Ecto neural progenitor cell (in vitro differentiated cells): ENCODE data around the gene DOCK8.
"Not testable (repeated sequence)": the region's sequence is repeated elsewhere in the genome, so short reads cannot be mapped to it uniquely, and the experiment has no call there.

Experiments
- DNase-seq: peaks from one replicate; pipeline ENCODE4 v3.0.0-alpha.2; 2018; ENCODE audit warnings: low spot score

The DOCK8 gene

DNA sequence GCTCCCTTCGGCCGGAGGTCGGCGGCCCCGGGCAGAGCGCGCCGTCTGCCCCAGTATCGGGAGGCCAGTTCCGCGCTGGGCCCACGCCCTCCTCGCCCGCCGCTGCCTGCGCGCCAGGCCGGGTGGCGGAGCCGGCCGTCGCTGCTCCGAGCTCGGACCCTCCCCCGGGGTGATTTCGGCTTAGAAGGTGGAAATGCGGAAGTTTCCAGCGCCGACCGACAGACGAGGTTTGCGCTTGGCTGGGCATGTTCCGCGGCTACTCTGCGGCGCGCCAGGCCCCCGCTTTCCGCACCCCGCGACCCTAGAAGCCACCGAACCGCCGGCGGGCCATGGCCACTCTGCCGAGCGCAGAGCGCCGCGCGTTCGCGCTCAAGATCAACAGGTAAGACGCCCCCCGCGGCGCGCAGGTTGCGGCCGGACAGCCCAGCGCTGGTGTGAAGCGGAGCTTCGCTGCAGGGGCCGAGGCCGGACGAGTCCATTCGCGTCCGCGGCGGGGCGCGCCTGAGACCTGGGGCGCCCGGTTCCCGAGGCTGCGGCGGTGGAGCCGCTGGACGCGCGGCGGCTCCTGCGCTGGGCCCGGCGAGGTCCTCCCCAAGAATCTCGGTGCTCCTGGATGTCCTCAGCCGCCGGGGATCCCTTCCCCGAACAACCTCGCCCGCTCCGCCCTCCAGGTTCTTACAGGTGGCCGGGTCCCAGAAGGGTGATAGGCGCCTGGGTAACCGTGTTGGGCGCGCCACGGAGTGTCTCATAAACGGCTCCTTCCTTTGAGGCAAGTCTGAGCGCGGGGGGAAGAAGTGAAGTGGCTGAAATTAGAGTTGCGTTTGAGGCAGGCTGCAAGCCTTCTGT lies at the start of gene DOCK8:
DOCK8 (plus strand) TSS at position 218 of the 846 bp plus-strand sequence; CDS start at position 330, 112 bp downstream.
- DNase-seq, result peak; percentile 86

GRCh38 chr9:169757-170156 lies 44.9 kb upstream of the DOCK8 start:
- not testable (repeated sequence) for DNase-seq

DNA sequence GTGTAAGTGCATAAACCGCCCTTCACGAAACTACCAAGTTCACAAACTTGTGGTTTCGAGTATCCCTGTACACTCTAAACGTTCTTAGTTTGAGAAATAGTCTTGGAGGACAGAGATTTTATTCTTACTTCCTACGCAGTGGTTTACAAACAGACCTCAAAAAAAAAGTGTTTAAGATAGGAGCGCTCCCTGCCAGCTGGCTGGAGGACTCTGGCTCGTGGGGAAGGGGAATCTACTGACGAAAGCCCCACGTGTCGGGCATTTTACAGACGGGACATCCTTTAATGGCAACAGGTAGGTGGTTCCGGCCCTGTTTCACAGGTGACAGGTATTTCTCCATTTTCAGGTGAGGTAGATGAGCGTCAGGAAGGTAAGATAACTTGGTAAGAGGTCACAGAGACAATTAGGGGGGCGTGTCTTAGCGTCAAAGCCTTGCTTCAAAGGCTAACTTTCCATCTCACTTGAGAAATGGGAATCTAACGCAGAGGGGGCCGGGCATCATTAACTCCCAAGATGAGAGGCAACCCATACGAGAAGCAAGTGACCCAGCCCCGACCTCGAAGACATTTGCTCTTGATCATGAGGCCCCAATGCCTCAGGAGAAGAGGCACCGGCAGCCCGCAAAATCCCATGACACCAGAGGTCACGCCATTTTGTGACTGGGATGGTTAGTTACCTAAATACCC lies 36.4 kb upstream of the DOCK8 start:
- not testable (repeated sequence) for DNase-seq

GRCh38 chr9:178970-179383 lies 35.7 kb upstream of the DOCK8 start, which contains the start of gene ZNG1A:
ZNG1A (minus strand) TSS chr9:179056; CDS start chr9:178969, 87 bp downstream.
- not testable (repeated sequence) for DNase-seq

DNA sequence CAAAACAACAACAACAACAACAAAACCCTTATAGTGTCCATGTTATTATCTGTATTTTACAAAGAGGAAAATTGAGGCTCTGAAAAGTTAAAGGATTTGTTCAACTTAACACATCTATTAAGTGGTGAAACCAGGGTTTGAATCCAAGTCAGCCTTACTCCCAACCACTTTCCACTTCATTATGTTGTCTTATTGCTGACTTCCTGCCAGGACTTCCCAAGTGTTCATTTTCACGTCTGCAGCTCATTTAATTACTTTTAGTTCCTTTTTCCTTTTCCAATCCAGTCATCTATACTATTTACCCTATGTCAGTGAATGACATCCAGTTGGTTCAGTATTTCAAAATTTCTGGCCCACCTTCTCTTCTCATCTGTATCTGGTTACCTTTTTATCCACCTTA lies 15.1 kb upstream of the DOCK8 start:
- not testable (repeated sequence) for DNase-seq

DNA sequence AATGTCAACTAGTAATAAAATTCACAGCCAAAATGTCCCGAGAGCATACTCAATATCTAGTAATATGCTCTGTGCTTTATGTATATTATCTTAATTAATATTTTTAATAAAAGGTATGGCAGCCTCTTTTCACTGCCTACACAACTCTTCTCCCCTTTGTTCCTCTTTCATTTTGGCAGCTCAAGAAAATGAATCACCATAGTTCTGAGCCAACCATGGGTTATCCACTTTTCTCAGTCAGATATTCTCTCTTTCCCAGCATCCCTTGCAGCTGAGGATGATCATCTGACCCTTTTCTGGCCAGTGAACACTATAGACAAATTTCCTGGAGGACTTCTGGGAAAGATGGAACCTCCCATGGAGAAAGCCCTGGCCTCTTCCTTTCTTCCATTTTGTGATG lies 8.2 kb upstream of the DOCK8 start:
- no peak for DNase-seq

DNA sequence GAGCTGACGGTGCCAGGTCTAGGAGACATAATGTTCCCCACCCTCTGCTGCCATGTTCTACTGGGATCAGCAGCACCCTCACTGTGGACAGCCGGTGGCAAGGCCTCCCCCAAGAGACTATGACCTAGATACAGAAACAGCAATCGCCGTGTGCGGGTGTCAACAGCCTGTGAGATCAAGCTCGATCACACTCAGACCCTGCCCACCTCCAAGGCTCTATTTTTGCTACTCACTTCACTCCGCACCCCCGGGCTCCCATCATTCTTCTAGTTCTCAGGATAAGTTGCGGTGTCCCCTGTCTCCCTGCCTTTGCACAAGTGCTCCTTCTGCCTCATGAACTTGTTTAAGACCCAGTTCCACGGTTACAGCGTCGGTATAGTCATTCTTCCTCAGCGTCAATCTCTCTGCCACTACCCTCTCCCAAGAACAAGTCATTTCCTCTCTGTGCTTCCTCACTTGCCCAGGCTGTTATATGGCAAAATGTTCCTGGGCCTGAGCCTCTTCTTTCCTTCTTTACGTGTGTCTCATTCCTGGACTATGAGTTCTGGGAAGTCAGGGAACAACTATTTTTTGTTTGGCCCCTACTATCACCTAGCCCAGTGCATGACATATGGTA lies 5.4 kb upstream of the DOCK8 start:
- no peak for DNase-seq

DNA sequence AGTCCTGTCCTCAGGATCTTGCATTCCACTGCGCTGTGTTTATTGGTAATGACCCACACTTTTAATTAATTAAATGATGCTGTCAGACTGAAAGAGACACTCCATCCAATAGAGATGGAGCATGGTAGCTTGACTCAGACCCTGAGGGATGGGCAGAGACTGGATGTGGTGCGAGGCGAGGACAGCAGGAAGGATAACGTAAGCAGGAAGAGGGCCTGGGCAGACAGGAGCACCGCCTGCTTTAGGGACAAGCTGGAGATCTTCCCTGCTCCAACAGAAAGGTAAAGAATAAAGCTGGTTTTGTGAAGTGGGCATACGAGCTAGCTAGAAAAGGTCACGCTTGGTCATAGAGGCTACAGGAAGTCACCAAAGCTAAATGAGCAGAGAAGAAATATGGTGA lies 3.6 kb upstream of the DOCK8 start:
- DNase-seq, result no peak

- DNase-seq, result no peak
Observed at GRCh38 chr9:211557-211956, 3.1 kb upstream of the DOCK8 start.

GRCh38 chr9:212297-212696 lies 2.4 kb upstream of the DOCK8 start:
- no peak for DNase-seq

DNA sequence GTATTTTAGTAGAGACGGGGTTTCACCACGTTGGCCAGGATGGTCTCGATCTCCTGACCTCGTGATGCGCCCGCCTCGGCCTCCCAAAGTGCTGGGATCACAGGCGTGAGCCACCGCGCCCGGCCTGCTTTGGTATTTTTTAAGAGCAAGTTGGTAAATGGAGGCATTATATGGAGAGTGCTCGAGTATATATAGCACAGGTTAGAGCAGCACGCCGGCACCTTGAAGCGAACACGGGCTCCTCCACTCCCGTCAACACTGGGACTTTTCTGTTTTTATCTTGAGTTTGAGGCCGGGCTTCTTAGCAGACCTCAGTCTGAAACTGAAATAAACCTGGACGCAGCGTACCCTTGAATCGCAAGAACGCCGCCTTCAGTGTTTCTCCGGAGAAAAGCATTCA lies 764 bp upstream of the DOCK8 start:
- not testable (repeated sequence) for DNase-seq

GRCh38 chr9:214351-214647 lies 366 bp upstream of the DOCK8 start:
- DNase-seq, result no peak

- no peak for DNase-seq
Observed at GRCh38 chr9:215631-216155, 1.0 kb downstream of the DOCK8 start.

GRCh38 chr9:216866-217265 lies 2.2 kb downstream of the DOCK8 start:
- DNase-seq, result no peak

DNA sequence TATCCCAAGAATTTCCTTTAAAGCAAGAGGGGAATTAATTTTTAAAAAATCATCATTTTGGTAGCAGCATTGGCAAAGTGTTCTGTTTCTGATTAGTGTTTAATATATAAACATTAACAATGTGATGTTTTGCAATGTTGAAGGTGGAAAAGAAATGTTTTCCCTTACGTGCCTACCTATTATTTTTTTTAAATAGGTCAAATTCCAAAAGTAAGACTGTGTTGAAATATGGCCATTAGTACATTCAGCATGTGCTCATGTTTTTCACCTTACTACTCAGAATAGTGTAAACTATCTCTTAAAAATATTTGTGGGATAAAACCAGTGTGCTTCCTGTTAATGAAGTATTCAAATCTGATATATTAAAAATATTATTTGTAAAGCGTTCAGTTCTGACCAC lies 3.3 kb downstream of the DOCK8 start:
- no peak for DNase-seq

DNA sequence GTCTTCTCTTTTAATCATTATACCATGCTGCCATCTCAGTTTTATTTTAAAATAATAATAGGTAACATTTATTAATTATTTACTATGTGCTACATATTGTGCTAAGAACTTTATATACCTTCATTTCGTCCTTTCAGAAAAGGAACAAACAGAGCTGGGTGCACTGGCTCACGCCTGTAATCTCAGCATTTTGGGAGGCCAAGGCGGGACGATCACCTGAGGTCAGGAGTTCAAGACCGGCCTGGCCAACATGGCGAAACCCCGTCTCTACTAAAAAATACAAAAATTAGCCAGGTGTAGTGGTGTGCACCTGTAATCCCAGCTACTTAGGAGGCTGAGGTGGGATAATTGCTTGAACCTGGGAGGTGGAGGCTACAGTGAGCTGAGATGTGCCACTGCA lies 4.4 kb downstream of the DOCK8 start:
- not testable (repeated sequence) for DNase-seq

DNA sequence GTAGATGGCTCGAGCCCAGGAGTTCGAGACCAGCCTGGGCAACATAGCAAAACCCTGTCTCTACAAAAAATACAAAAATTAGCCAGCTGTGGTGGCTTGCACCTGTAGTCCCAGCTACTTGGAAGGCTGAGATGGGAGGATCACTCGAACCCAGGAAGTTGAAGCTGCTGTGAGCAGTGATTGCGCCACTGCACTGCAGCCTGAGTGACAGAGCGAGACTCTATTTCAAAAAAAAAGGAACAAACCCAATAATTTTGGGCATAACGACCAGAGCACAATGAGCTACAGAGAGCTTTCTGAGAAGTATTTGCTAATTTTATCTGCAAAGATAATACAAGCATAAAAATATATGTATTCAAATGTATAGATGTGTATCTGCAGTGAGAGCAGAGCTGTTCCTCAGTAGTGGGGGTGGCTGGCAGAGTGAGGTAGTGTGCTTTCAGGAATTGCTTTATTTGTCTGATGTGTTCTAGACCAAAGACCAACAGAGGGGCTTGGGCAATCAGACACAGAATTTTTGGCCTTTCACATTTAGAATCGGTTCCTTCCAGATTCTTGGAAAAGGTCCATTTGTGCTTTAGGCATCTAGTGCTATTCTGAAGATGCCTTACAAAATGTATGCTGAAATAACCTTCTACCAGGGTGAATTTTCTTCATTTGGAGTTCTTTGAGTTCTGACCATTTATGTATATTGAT lies 5.2 kb downstream of the DOCK8 start:
- no peak for DNase-seq

- no peak for DNase-seq
Observed at GRCh38 chr9:221989-222776, 7.5 kb downstream of the DOCK8 start.

DNA sequence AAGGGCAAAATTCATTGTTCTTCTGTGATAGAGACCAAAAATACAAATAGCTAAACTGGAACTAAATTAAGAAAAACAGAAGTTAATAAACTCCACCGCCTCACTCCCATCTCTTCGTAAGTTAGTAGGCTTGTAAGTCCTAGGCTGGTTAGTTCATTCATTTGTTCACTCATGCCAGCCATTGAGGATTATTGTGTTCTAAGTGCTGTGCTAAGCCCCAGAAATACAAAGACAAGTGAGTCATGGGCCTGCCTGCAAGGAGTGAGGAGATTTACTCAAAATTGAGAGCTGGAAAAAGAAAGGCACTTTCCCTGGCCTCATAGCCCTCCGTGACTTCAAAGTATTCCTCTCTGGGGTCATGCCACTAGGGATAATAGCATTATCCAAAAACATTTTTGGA lies 8.5 kb downstream of the DOCK8 start:
- DNase-seq, result no peak

DNA sequence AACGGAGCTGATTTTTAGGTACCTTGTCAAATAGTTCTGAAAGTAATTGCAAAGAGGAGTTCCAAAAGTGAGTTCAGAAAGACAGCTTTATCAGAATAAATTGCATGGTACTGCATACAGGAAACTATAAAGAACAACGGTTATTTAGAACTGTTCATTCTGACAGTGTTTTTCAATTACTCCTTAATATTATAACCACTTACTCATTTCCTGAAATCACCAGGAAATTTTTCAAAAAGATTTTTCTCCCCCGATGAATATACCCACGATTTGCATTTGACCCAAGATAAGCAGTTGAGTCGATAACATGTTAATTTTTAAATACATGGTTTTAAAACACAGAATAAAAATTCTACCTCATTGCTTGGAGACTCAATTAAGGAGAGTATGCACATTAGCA lies 9.4 kb downstream of the DOCK8 start:
- no peak for DNase-seq
